Measurements from ENCODE around the gene MMADHC. TPM values are rescaled to one million over a fixed set of nuclear protein-coding genes. Genes with fewer than 3 reads are reported as not detected.

The MMADHC gene
- total and polyA plus RNA-seq, 5 experiments from 2014 or later: 79.0 to 119 (median 90.2) TPM

GRCh38 chr2:149611100-149611820 lies 23.7 kb upstream of the MMADHC start:
- H3K27me3 Mint-ChIP-seq: peaks cover under 1 to 11% (median 7%) of the 10 kb centered on the region in 5 donors
- H3K9me3 Mint-ChIP-seq: peaks cover 0 to 9% (median 0%) of the 10 kb centered on the region in 9 donors
- H3K27ac Mint-ChIP-seq: no peak overlapping the region
- no peaks in the 10 kb centered on the region for H3K4me1 Mint-ChIP-seq
- H3K4me3 Mint-ChIP-seq: no peak overlapping the region
- no peak for ATAC-seq
- POLR2A ChIA-PET: no interaction called here
- no peak for DNase-seq
- H3K36me3 Mint-ChIP-seq: peaks cover 0 to 10% (median 4%) of the 10 kb centered on the region in 3 donors

- Mint-ChIP-seq H3K27me3 (peaks cover 0 to 9% (median 3%) of the 10 kb centered on the region in 5 donors), H3K4me1 (peaks cover 4 to 8% (median 7%) of the 10 kb centered on the region in 4 donors)
- POLR2A ChIA-PET: no interaction called here
Measured at GRCh38 chr2:149606251-149606811, 18.8 kb upstream of the MMADHC start.

GRCh38 chr2:149603248-149603647 lies 15.7 kb upstream of the MMADHC start:
- Mint-ChIP-seq H3K9me3 (peaks cover 0 to 7% (median 0%) of the 10 kb centered on the region in 9 donors), H3K4me3 (no peak overlapping the region), H3K27me3 (peaks cover 0 to 7% (median 3%) of the 10 kb centered on the region in 5 donors), H3K27ac (no peak overlapping the region), H3K36me3 (peaks cover 0 to 5% (median 4%) of the 10 kb centered on the region in 3 donors), H3K4me1 (peaks cover 4 to 10% (median 8%) of the 10 kb centered on the region in 4 donors)
- POLR2A ChIA-PET: interaction anchor here (0.6 kb wide), 2 partner anchors 10 to 1590 kb away, joined by 3 to 4 read pairs; no protein-coding TSS in a partner anchor
- ATAC-seq: no peak
- DNase-seq: no peak

More at GRCh38 chr2:149606251-149606811, 18.8 kb upstream of the MMADHC start:
- no peak for DNase-seq
- H3K4me3 Mint-ChIP-seq: no peak overlapping the region
- peaks cover 0 to 13% (median 0%) of the 10 kb centered on the region in 9 donors for H3K9me3 Mint-ChIP-seq
- H3K27ac Mint-ChIP-seq: no peak overlapping the region
- peaks cover 0 to 10% (median 4%) of the 10 kb centered on the region in 3 donors for H3K36me3 Mint-ChIP-seq
- ATAC-seq: no peak

- POLR2A ChIA-PET: no interaction called here
- Mint-ChIP-seq H3K36me3 (no peaks in the 10 kb centered on the region), H3K27me3 (peaks cover 0 to 2% (median 0%) of the 10 kb centered on the region in 5 donors), H3K27ac (peak overlapping the region in 4 of 10 donors; percentile 0 to 43 (median 16)), H3K9me3 (peaks cover 0 to 4% (median 0%) of the 10 kb centered on the region in 9 donors), H3K4me1 (peaks cover 8 to 20% (median 15%) of the 10 kb centered on the region in 4 donors), H3K4me3 (no peak overlapping the region)
- DNase-seq (no peak), ATAC-seq (no peak)
Measured at GRCh38 chr2:149601141-149601796, 13.7 kb upstream of the MMADHC start.

GRCh38 chr2:149597668-149598326 lies 10.2 kb upstream of the MMADHC start:
- DNase-seq (peak in 9 of 10 donors; percentile 16 to 77 (median 53)), ATAC-seq (peak; percentile 94 to 96)
- POLR2A ChIA-PET: no interaction called here
- H3K27me3 Mint-ChIP-seq: peaks cover 2 to 29% (median 8%) of the 10 kb centered on the region in 5 donors
- no peaks in the 10 kb centered on the region for H3K36me3 Mint-ChIP-seq
- peaks cover 8 to 20% (median 15%) of the 10 kb centered on the region in 4 donors for H3K4me1 Mint-ChIP-seq
- peak overlapping the region in 8 of 10 donors; percentile 2 to 57 (median 30) for H3K4me3 Mint-ChIP-seq
- H3K27ac Mint-ChIP-seq: peak overlapping the region in 8 of 10 donors; percentile 4 to 86 (median 62)
- H3K9me3 Mint-ChIP-seq: no peaks in the 10 kb centered on the region

- H3K36me3 Mint-ChIP-seq: no peaks in the 10 kb centered on the region
- peak overlapping the region in 5 of 10 donors; percentile 2 to 43 (median 6) for H3K4me3 Mint-ChIP-seq
- peaks cover 2 to 36% (median 8%) of the 10 kb centered on the region in 5 donors for H3K27me3 Mint-ChIP-seq
- H3K4me1 Mint-ChIP-seq: peaks cover 8 to 20% (median 15%) of the 10 kb centered on the region in 4 donors
- no peak for DNase-seq
- POLR2A ChIA-PET: no interaction called here
- peak; percentile 3 to 13 for ATAC-seq
- no peaks in the 10 kb centered on the region for H3K9me3 Mint-ChIP-seq
- H3K27ac Mint-ChIP-seq: peak overlapping the region in 4 of 10 donors; percentile 4 to 86 (median 62)
Measured at GRCh38 chr2:149597050-149597667, 9.6 kb upstream of the MMADHC start.

GRCh38 chr2:149596471-149596870 lies 8.9 kb upstream of the MMADHC start:
- DNase-seq: no peak
- Mint-ChIP-seq H3K4me1 (peaks cover 4 to 13% (median 9%) of the 10 kb centered on the region in 4 donors), H3K4me3 (no peak overlapping the region), H3K36me3 (no peaks in the 10 kb centered on the region), H3K27ac (no peak overlapping the region), H3K9me3 (no peaks in the 10 kb centered on the region), H3K27me3 (peaks cover 7 to 43% (median 12%) of the 10 kb centered on the region in 5 donors)
- ATAC-seq: no peak
- POLR2A ChIA-PET: no interaction called here

- Mint-ChIP-seq H3K27ac (no peak overlapping the region), H3K36me3 (no peaks in the 10 kb centered on the region), H3K27me3 (peaks cover 9 to 50% (median 15%) of the 10 kb centered on the region in 5 donors), H3K4me3 (no peak overlapping the region), H3K4me1 (peaks cover 3 to 9% (median 6%) of the 10 kb centered on the region in 4 donors), H3K9me3 (no peaks in the 10 kb centered on the region)
- ATAC-seq (no peak), DNase-seq (no peak)
- POLR2A ChIA-PET: no interaction called here
Measured at GRCh38 chr2:149595056-149595963, 7.7 kb upstream of the MMADHC start.

GRCh38 chr2:149594411-149594810 lies 6.8 kb upstream of the MMADHC start:
- Mint-ChIP-seq H3K27me3 (peaks cover 14 to 59% (median 18%) of the 10 kb centered on the region in 5 donors), H3K9me3 (no peaks in the 10 kb centered on the region), H3K4me1 (peaks cover 3 to 9% (median 6%) of the 10 kb centered on the region in 4 donors), H3K36me3 (no peaks in the 10 kb centered on the region), H3K27ac (no peak overlapping the region), H3K4me3 (no peak overlapping the region)
- DNase-seq (no peak), ATAC-seq (no peak)
- POLR2A ChIA-PET: no interaction called here

GRCh38 chr2:149587950-149588487 lies 444 bp upstream of the MMADHC start:
- H3K9me3 Mint-ChIP-seq: no peaks in the 10 kb centered on the region
- DNase-seq (no peak), ATAC-seq (no peak)
- POLR2A ChIA-PET: interaction anchor here (1.2 to 2.1 kb wide), 4 partner anchors 11 to 1821 kb away, joined by 4 to 16 read pairs (median 4); partner anchors contain the start of genes MBD5, ORC4, RBM43 and RIF1
- H3K4me1 Mint-ChIP-seq: peaks cover 16 to 49% (median 29%) of the 10 kb centered on the region in 4 donors
- H3K4me3 Mint-ChIP-seq: peak overlapping the region; percentile 92 to 98 (median 97)
- peaks cover 11 to 39% (median 15%) of the 10 kb centered on the region in 5 donors for H3K27me3 Mint-ChIP-seq
- H3K27ac Mint-ChIP-seq: peak overlapping the region; percentile 96 to 100 (median 100)
- H3K36me3 Mint-ChIP-seq: peaks cover 4 to 23% (median 6%) of the 10 kb centered on the region in 3 donors

- Mint-ChIP-seq H3K36me3 (peaks cover 6 to 33% (median 7%) of the 10 kb centered on the region in 3 donors), H3K9me3 (no peaks in the 10 kb centered on the region), H3K27ac (peak overlapping the region; percentile 96 to 100 (median 100)), H3K4me1 (peaks cover 19 to 59% (median 40%) of the 10 kb centered on the region in 4 donors), H3K27me3 (peaks cover 6 to 27% (median 13%) of the 10 kb centered on the region in 5 donors), H3K4me3 (peak overlapping the region; percentile 92 to 98 (median 97))
- POLR2A ChIA-PET: interaction anchor here (0.7 to 2.1 kb wide), 8 partner anchors 8 to 1822 kb away, joined by 3 to 16 read pairs (median 4); partner anchors contain the start of genes MBD5, NMI, ORC4 and RBM43
- DNase-seq (peak in 2 of 10 donors; percentile 2 to 15), ATAC-seq (no peak)
Measured at GRCh38 chr2:149586898-149587219, 716 bp downstream of the MMADHC start.
